GM06990 (cell line): Measurements from ENCODE around the gene TMPRSS15.

Experiments
- DNase-seq: peaks from one replicate; pipeline ENCODE4 v3.0.0-alpha.2; 2011; ENCODE audit not compliant: insufficient read length; ENCODE audit errors: extremely low read depth
- H3K27me3 ChIP-seq: replicated peaks from 2 replicates; pipeline ENCODE4 v1.6.0; 2011; ENCODE audit warnings: low read length; ENCODE audit not compliant: control insufficient read depth, insufficient read depth
- H3K36me3 ChIP-seq: 2 replicates; pipeline ENCODE4 v1.5.1; 2011; ENCODE audit warnings: low read length; ENCODE audit not compliant: control insufficient read depth, insufficient read depth
- H3K4me3 ChIP-seq: replicated peaks from 2 replicates; pipeline ENCODE4 v1.5.1; 2011; ENCODE audit warnings: low read depth, mild to moderate bottlenecking, control low read depth, low read length
- TF ChIP-seq, protein P1 (sequence below): IDR thresholded peaks from 2 replicates; pipeline ENCODE4 v1.5.1; 2011; ENCODE audit warnings: low read length, control low read depth, mild to moderate bottlenecking, inconsistent platforms; ENCODE audit not compliant: insufficient read depth, poor library complexity, severe bottlenecking

Gene TMPRSS15

DNA sequence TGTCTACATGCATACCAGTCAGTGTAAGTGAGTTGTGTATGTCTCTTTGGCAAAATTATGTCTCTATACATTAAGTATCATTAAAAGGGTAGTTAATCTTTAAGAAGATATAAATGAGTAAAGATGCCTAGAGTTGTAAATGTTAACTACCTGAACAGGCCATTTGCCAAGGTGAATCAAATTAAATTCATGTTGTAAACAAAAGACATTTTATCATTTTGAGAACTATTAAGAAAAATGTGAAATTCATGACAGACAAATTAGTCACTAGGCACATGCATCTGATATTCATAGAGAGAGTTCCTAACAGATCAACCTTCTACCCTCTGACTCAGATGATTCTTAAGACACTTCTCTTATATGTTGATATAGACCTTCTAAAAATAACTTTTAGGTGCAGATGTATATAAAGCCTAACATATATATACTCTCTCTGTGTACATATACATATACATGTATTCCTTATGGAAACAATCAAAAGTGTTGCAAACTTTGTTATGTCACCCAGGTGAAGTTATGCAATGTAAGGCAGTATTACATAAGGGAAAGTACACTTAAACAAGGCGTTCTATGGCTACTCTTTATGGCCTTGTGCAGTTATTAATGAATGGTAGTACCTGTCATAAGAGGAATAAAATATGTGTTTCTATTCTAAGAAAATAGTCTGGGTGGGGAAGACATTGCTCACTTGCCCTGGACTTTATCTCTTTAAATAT is at the start of gene TMPRSS15:
TSS of gene TMPRSS15 (minus strand) at position 51 of the 716 bp plus-strand sequence. CDS start 163 bp downstream, outside the sequence.
- Histone ChIP-seq H3K27me3 (no peaks in the 10 kb centered on the region), H3K36me3 (no peaks in the 10 kb centered on the region), H3K4me3 (no peak within 1 kb of the TSS)
- DNase-seq, result no peak
- TF ChIP-seq, protein P1, sequence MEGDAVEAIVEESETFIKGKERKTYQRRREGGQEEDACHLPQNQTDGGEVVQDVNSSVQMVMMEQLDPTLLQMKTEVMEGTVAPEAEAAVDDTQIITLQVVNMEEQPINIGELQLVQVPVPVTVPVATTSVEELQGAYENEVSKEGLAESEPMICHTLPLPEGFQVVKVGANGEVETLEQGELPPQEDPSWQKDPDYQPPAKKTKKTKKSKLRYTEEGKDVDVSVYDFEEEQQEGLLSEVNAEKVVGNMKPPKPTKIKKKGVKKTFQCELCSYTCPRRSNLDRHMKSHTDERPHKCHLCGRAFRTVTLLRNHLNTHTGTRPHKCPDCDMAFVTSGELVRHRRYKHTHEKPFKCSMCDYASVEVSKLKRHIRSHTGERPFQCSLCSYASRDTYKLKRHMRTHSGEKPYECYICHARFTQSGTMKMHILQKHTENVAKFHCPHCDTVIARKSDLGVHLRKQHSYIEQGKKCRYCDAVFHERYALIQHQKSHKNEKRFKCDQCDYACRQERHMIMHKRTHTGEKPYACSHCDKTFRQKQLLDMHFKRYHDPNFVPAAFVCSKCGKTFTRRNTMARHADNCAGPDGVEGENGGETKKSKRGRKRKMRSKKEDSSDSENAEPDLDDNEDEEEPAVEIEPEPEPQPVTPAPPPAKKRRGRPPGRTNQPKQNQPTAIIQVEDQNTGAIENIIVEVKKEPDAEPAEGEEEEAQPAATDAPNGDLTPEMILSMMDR, result no peak

GRCh38 chr21:18451670-18452069 is 48.1 kb upstream of the TMPRSS15 start:
- H3K4me3 ChIP-seq, result no peak overlapping the region
- no peak for DNase-seq
- H3K27me3 ChIP-seq, result no peaks in the 10 kb centered on the region
- H3K36me3 ChIP-seq, result no peaks in the 10 kb centered on the region
- TF ChIP-seq, protein P1, result no peak

DNA sequence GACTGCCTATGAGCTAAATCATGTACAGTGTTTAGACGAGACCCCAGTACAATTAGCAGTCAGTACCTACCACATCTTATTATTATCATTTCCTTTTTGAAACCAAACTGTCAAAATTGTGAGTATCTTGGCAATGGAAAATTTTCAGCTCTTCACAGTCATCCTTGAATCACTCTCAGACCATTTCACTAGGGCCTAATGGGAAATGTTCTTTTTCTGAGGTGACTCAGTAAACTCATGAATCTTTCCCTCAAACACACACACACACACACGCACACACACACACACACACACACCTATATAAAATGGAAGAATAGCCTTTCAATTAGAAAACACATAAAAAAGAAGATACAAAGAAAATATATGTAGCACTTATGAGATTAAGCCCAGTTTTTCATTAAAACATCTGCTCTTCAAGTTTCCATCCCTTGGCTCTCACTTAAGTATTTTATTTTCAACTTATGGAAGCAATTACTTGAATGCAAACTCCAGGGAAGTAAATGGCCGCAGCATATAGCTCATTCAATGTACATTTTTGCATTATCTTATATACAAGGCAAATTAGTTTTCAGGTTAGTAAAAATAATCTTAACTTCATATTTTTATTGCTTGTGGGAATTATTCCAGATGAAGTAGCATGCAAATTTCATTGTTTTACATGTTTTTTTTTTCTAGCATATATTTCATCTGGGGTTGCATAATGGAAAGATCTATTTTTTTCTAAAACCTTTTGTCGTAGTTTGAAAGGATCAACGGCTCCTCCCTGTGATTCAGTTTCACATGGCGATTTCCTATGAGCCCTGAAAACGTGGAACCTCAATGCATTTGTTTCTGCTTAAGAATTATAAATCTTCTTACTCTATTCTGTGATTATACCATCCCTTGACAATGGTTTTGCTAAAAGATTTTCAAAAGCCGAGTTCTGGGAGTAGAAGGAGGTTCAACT is 46.3 kb upstream of the TMPRSS15 start:
- H3K27me3 ChIP-seq, result no peaks in the 10 kb centered on the region
- H3K36me3 ChIP-seq, result no peaks in the 10 kb centered on the region
- H3K4me3 ChIP-seq, result no peak overlapping the region
- no peak for DNase-seq
- TF ChIP-seq, protein P1, result no peak

DNA sequence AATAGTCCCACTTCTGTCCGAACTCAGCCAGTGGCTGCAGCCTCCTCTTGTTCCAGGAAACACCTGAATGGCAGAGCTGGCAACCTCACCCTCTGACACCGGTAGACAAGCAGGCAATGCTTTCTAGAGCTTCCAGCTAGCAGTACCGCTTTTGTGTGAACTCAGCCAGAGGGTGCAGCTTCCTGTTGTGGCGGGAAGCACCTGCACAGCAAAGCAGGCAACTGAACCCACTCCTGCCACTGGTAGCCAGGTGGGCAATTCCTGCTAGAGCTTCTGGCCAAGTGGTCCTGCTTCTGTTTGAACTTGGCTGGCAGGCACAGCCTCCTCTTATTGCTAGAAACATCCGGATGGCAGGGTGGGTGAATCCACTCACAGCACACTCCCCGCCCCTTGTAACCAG is 40.1 kb upstream of the TMPRSS15 start:
- no peaks in the 10 kb centered on the region for H3K27me3 ChIP-seq
- TF ChIP-seq, protein P1, result no peak
- DNase-seq, result no peak
- no peak overlapping the region for H3K4me3 ChIP-seq
- no peaks in the 10 kb centered on the region for H3K36me3 ChIP-seq

GRCh38 chr21:18443085-18443484 is 39.5 kb upstream of the TMPRSS15 start:
- H3K4me3 ChIP-seq, result no peak overlapping the region
- no peaks in the 10 kb centered on the region for H3K27me3 ChIP-seq
- DNase-seq, result no peak
- TF ChIP-seq, protein P1, result no peak
- H3K36me3 ChIP-seq, result no peaks in the 10 kb centered on the region
